ENCODE data around the gene SAMMSON.

The SAMMSON gene

GRCh38 chr3:70094197-70094596 is 94.7 kb downstream of the SAMMSON start:
- DNase-seq, result no peak

GRCh38 chr3:70095260-70095659 is 95.7 kb downstream of the SAMMSON start:
- no peak for DNase-seq

GRCh38 chr3:70096376-70097066 is 97.0 kb downstream of the SAMMSON start:
- DNase-seq, result no peak

GRCh38 chr3:70097084-70097483 is 97.6 kb downstream of the SAMMSON start:
- DNase-seq, result no peak

- no peak for DNase-seq
Observed at GRCh38 chr3:70108072-70108471, 108.5 kb downstream of the SAMMSON start.

- DNase-seq, result no peak
Observed at GRCh38 chr3:70108546-70108945, 109.0 kb downstream of the SAMMSON start.

- no peak for DNase-seq
Observed at GRCh38 chr3:70110066-70110465, 110.5 kb downstream of the SAMMSON start.

GRCh38 chr3:70111411-70111810 is 111.9 kb downstream of the SAMMSON start:
- DNase-seq, result no peak

GRCh38 chr3:70112751-70113150 is 113.2 kb downstream of the SAMMSON start:
- DNase-seq, result no peak

- no peak for DNase-seq
Observed at GRCh38 chr3:70114431-70114830, 114.9 kb downstream of the SAMMSON start.

GRCh38 chr3:70119879-70120278 is 120.3 kb downstream of the SAMMSON start:
- no peak for DNase-seq
